Keratinocyte (primary cell): ENCODE results near the gene ATPAF2. TPM values are rescaled to one million over a fixed set of nuclear protein-coding genes. Genes with fewer than 3 reads are reported as not detected.

Experiments
- DNase-seq: peaks from one replicate; pipeline ENCODE4 v3.0.0-alpha.2; 2011; ENCODE audit warnings: low read depth, missing footprints, low spot score
- FAIRE-seq: peaks from 2 replicates; lab custom pipeline; 2011; peaks lifted over from hg19 to GRCh38; lab: Jason Lieb, UNC
- H2AFZ ChIP-seq: 2 replicates; pipeline ENCODE4 v1.6.0; 2012; ENCODE audit warnings: low read length, control low read depth, inconsistent platforms; ENCODE audit not compliant: control insufficient read depth
- H3K27ac ChIP-seq: 2 replicates; pipeline ENCODE4 v1.5.1; 2011; ENCODE audit warnings: low read length; ENCODE audit not compliant: control insufficient read depth, insufficient read depth
- H3K27me3 ChIP-seq: 3 replicates; pipeline ENCODE4 v1.6.0; 2011; ENCODE audit warnings: low read length; ENCODE audit not compliant: control insufficient read depth, insufficient read depth; ENCODE audit errors: extremely low read depth
- H3K36me3 ChIP-seq, 2 experiments: 2 replicates in 1 of 2; 3 replicates in 1 of 2; pipeline ENCODE4 v1.5.1; 2011; ENCODE audit warnings: low read length in 2 of 2, mild to moderate bottlenecking in 1 of 2; ENCODE audit not compliant: control insufficient read depth in 2 of 2, insufficient read depth in 2 of 2; ENCODE audit errors: extremely low read depth in 1 of 2
- H3K4me1 ChIP-seq: 3 replicates; pipeline ENCODE4 v1.5.1; 2011; ENCODE audit warnings: low read length; ENCODE audit not compliant: control insufficient read depth, insufficient read depth; ENCODE audit errors: extremely low read depth
- H3K4me2 ChIP-seq: 3 replicates; pipeline ENCODE4 v1.6.0; 2011; ENCODE audit warnings: low read depth, low read length; ENCODE audit not compliant: control insufficient read depth, insufficient read depth; ENCODE audit errors: extremely low read depth
- H3K4me3 ChIP-seq, 3 experiments: fragments of 200-600 bp in 1 of 3; sonication (generic) in 1 of 3; 2 replicates in 2 of 3; 3 replicates in 1 of 3; pipeline ENCODE4 v1.5.1; 2011 to 2016; ENCODE audit warnings: low read length in 3 of 3, mild to moderate bottlenecking in 3 of 3, control low read depth in 2 of 3, inconsistent platforms in 1 of 3, low read depth in 1 of 3, mixed read lengths in 1 of 3, mixed run types in 1 of 3, moderate library complexity in 1 of 3; ENCODE audit not compliant: control insufficient read depth in 2 of 3, insufficient read depth in 2 of 3; ENCODE audit errors: extremely low read depth in 1 of 3
- H3K79me2 ChIP-seq: 2 replicates; pipeline ENCODE4 v1.6.0; 2012; ENCODE audit warnings: low read length; ENCODE audit not compliant: control insufficient read depth, insufficient read depth
- H3K9ac ChIP-seq: 3 replicates; pipeline ENCODE4 v1.6.0; 2011; ENCODE audit warnings: low read length; ENCODE audit not compliant: control insufficient read depth, insufficient read depth; ENCODE audit errors: extremely low read depth
- H3K9me1 ChIP-seq: 3 replicates; pipeline ENCODE4 v1.6.0; 2011; ENCODE audit warnings: low read length; ENCODE audit not compliant: control insufficient read depth, insufficient read depth; ENCODE audit errors: extremely low read depth
- H3K9me3 ChIP-seq: 2 replicates; pipeline ENCODE4 v1.5.1; 2012; ENCODE audit warnings: low read depth, low read length; ENCODE audit not compliant: control insufficient read depth
- H4K20me1 ChIP-seq: 3 replicates; pipeline ENCODE4 v1.6.0; 2011; ENCODE audit warnings: low read length; ENCODE audit not compliant: control insufficient read depth, insufficient read depth; ENCODE audit errors: extremely low read depth
- EZH2 ChIP-seq: IDR thresholded peaks from one replicate; pipeline ENCODE4 v1.6.1; 2012; ENCODE audit warnings: inconsistent platforms, mild to moderate bottlenecking, low read length, moderate library complexity
- dilution Hi-C: fragments of 300-500 bp; cut with MboI; formaldehyde crosslinking; loops from one replicate; pipeline ENCODE4 v1.7.0; 2020; ENCODE audit warnings: low sequenced_read_pairs; ENCODE audit not compliant: extremely low pct_ligation_motif_present
- polyA plus RNA-seq, 5 experiments: library from polyadenylated mRNA; depleted of rRNA in 3 of 5; stranded (reverse) in 3 of 5; stranded (forward) in 1 of 5; unstranded in 1 of 5; fragments of >200 nt; gene quantifications; 1 replicate in 1 of 5; 2 replicates in 3 of 5; 3 replicates in 1 of 5; pipeline versions ENCODE4 v1.2.1 to v1.2.3, GENCODE V29; 2011 to 2012; ENCODE audit warnings: missing spikeins in 2 of 5, low read depth in 1 of 5, low replicate concordance in 1 of 5
- TF ChIP-seq, protein P1 (sequence below), 3 experiments: IDR thresholded peaks in 1 of 3; conservative IDR thresholded peaks in 1 of 3; optimal IDR thresholded peaks in 1 of 3; 2 replicates in 2 of 3; 3 replicates in 1 of 3; pipeline versions ENCODE3 to v1.5.1; 2011; ENCODE audit warnings: low read length in 3 of 3, mild to moderate bottlenecking in 3 of 3, moderate library complexity in 2 of 3, control low read depth in 1 of 3, inconsistent platforms in 1 of 3; ENCODE audit not compliant: insufficient read depth in 2 of 3; ENCODE audit errors: extremely low read depth in 1 of 3

The ATPAF2 gene
- polyA plus RNA-seq, 1 donor (not counting 4 experiments of a cell fraction or from before 2014, with no cell fraction given), result 24.4 TPM

GRCh38 chr17:18040261-18040858, 1.4 kb upstream of the ATPAF2 start:
- DNase-seq (no peak), FAIRE-seq (peak; percentile 61)
- H3K9me1 ChIP-seq, result no peaks in the 10 kb centered on the region
- H2AFZ ChIP-seq, result peak overlapping the region; percentile 50
- peaks cover 76% of the 10 kb centered on the region for H3K79me2 ChIP-seq
- peak overlapping the region; percentile 49 to 89 (median 86) for H3K4me3 ChIP-seq
- no peaks in the 10 kb centered on the region for H3K27me3 ChIP-seq
- peaks cover 9 to 16% of the 10 kb centered on the region in 2 experiments for H3K36me3 ChIP-seq
- H3K4me2 ChIP-seq, result peak overlapping the region; percentile 80
- H3K9me3 ChIP-seq, result no peaks in the 10 kb centered on the region
- H3K27ac ChIP-seq, result peak overlapping the region; percentile 83
- H4K20me1 ChIP-seq, result no peaks in the 10 kb centered on the region
- dilution Hi-C loops, result no loop called here
- peak overlapping the region; percentile 87 for H3K9ac ChIP-seq
- TF ChIP-seq, protein P1, sequence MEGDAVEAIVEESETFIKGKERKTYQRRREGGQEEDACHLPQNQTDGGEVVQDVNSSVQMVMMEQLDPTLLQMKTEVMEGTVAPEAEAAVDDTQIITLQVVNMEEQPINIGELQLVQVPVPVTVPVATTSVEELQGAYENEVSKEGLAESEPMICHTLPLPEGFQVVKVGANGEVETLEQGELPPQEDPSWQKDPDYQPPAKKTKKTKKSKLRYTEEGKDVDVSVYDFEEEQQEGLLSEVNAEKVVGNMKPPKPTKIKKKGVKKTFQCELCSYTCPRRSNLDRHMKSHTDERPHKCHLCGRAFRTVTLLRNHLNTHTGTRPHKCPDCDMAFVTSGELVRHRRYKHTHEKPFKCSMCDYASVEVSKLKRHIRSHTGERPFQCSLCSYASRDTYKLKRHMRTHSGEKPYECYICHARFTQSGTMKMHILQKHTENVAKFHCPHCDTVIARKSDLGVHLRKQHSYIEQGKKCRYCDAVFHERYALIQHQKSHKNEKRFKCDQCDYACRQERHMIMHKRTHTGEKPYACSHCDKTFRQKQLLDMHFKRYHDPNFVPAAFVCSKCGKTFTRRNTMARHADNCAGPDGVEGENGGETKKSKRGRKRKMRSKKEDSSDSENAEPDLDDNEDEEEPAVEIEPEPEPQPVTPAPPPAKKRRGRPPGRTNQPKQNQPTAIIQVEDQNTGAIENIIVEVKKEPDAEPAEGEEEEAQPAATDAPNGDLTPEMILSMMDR (optimal IDR thresholded peaks at IDR 0.05 in 1 of 3, IDR thresholded peaks at IDR 0.05 in 1 of 3, conservative IDR thresholded peaks at IDR 0.05 in 1 of 3; ENCODE audit: extremely low read depth in 1 of 3, insufficient read depth in 2 of 3, low read length in 3 of 3), result no peak
- no peak for TF ChIP-seq EZH2
- peaks cover 37% of the 10 kb centered on the region for H3K4me1 ChIP-seq

GRCh38 chr17:18039535-18040260, 730 bp upstream of the ATPAF2 start:
- Histone ChIP-seq H3K36me3 (peaks cover 7 to 10% of the 10 kb centered on the region in 2 experiments), H4K20me1 (no peaks in the 10 kb centered on the region), H3K4me2 (peak overlapping the region; percentile 80), H3K9ac (peak overlapping the region; percentile 87), H3K4me1 (peaks cover 37% of the 10 kb centered on the region), H3K4me3 (peak overlapping the region; percentile 49 to 89 (median 86)), H3K27me3 (no peaks in the 10 kb centered on the region), H3K27ac (peak overlapping the region; percentile 83), H3K9me1 (no peaks in the 10 kb centered on the region), H3K9me3 (no peaks in the 10 kb centered on the region), H3K79me2 (peaks cover 74% of the 10 kb centered on the region), H2AFZ (peak overlapping the region; percentile 64)
- no peak for FAIRE-seq
- TF ChIP-seq EZH2, result no peak
- TF ChIP-seq, protein P1 (optimal IDR thresholded peaks at IDR 0.05 in 1 of 3, IDR thresholded peaks at IDR 0.05 in 1 of 3, conservative IDR thresholded peaks at IDR 0.05 in 1 of 3; ENCODE audit: extremely low read depth in 1 of 3, insufficient read depth in 2 of 3, low read length in 3 of 3), result no peak
- DNase-seq, result no peak
- dilution Hi-C loops, result no loop called here
